Neural progenitor cell (in vitro differentiated cells): ENCODE data around the gene CREBBP. TPM values are rescaled to one million over a fixed set of nuclear protein-coding genes. Genes with fewer than 3 reads are reported as not detected.

Experiments used
- DNase-seq: peaks from one replicate; pipeline ENCODE4 v3.0.0-alpha.2; 2016; ENCODE audit warnings: low spot score
- H2AFZ ChIP-seq: fragments of 200-600 bp; sonication (generic); replicated peaks from 2 replicates; pipeline ENCODE4 v1.6.1; 2016; ENCODE audit warnings: antibody characterized with exemption
- H3F3A ChIP-seq: fragments of 200-600 bp; sonication (generic); 2 replicates; pipeline ENCODE4 v1.6.1; 2016; ENCODE audit warnings: antibody characterized with exemption, low read depth
- H3K27ac ChIP-seq: fragments of 200-600 bp; sonication (generic); 2 replicates; pipeline ENCODE4 v1.5.1; 2016; ENCODE audit warnings: mild to moderate bottlenecking
- H3K27me3 ChIP-seq: fragments of 200-600 bp; sonication (generic); 2 replicates; pipeline ENCODE4 v1.6.1; 2016; ENCODE audit warnings: mild to moderate bottlenecking, moderate library complexity
- H3K36me3 ChIP-seq: fragments of 200-600 bp; sonication (generic); 2 replicates; pipeline ENCODE4 v1.5.1; 2016
- H3K4me1 ChIP-seq: fragments of 200-600 bp; sonication (generic); 2 replicates; pipeline ENCODE4 v1.6.1; 2016; ENCODE audit warnings: mixed run types
- H3K4me2 ChIP-seq: fragments of 200-600 bp; sonication (generic); 2 replicates; pipeline ENCODE4 v1.6.1; 2016
- H3K4me3 ChIP-seq: fragments of 200-600 bp; sonication (generic); 2 replicates; pipeline ENCODE4 v1.5.1; 2016
- H3K79me2 ChIP-seq: fragments of 200-600 bp; sonication (generic); 2 replicates; pipeline ENCODE4 v1.6.1; 2016; ENCODE audit warnings: low read depth
- H3K9ac ChIP-seq: fragments of 200-600 bp; sonication (generic); 2 replicates; pipeline ENCODE4 v1.6.1; 2016
- H3K9me3 ChIP-seq: fragments of 200-600 bp; sonication (generic); 2 replicates; pipeline ENCODE4 v1.5.1; 2016; ENCODE audit warnings: low read depth
- H4K20me1 ChIP-seq: fragments of 200-600 bp; sonication (generic); 2 replicates; pipeline ENCODE4 v1.6.1; 2016; ENCODE audit warnings: low read depth
- H3K27ac Mint-ChIP-seq: 3 replicates; pipeline ENCODE4 v1.8.0; 2021; ENCODE audit warnings: mixed read lengths
- H3K27me3 Mint-ChIP-seq: 2 replicates; pipeline ENCODE4 v1.8.0; 2022; ENCODE audit warnings: low read depth, mild to moderate bottlenecking, inconsistent platforms, moderate library complexity, mixed read lengths; ENCODE audit not compliant: insufficient read depth
- H3K36me3 Mint-ChIP-seq: 3 replicates; pipeline ENCODE4 v1.8.0; 2021; ENCODE audit warnings: mixed read lengths
- H3K4me1 Mint-ChIP-seq: 3 replicates; pipeline ENCODE4 v1.8.0; 2021; ENCODE audit warnings: mixed read lengths
- H3K4me3 Mint-ChIP-seq: 3 replicates; pipeline ENCODE4 v1.8.0; 2021; ENCODE audit warnings: mild to moderate bottlenecking, moderate library complexity, mixed read lengths
- H3K9me3 Mint-ChIP-seq: 3 replicates; pipeline ENCODE4 v1.8.0; 2020; ENCODE audit warnings: mixed read lengths
- EZH2 ChIP-seq: fragments of 200-600 bp; sonication (generic); IDR thresholded peaks from 2 replicates; pipeline ENCODE4 v1.6.1; 2017; ENCODE audit warnings: antibody characterized with exemption, mild to moderate bottlenecking, moderate library complexity
- EZH2phosphoT487 ChIP-seq: fragments of 200-600 bp; sonication (generic); IDR thresholded peaks from 2 replicates; pipeline ENCODE4 v1.6.1; 2017; ENCODE audit warnings: antibody characterized with exemption
- total RNA-seq: library from RNA; depleted of rRNA; stranded (reverse); fragments of >200 nt; gene quantifications from 2 replicates; pipeline ENCODE4 v1.2.3, GENCODE V29; 2015; ENCODE audit warnings: low replicate concordance
- TF ChIP-seq, protein P1 (sequence below): fragments of 200-600 bp; sonication (generic); IDR thresholded peaks from 2 replicates; pipeline ENCODE4 v1.5.1; 2017; ENCODE audit warnings: antibody characterized with exemption, mild to moderate bottlenecking

The CREBBP gene
- total RNA-seq, 1 donor from 2014 or later, result 60.6 TPM

DNA sequence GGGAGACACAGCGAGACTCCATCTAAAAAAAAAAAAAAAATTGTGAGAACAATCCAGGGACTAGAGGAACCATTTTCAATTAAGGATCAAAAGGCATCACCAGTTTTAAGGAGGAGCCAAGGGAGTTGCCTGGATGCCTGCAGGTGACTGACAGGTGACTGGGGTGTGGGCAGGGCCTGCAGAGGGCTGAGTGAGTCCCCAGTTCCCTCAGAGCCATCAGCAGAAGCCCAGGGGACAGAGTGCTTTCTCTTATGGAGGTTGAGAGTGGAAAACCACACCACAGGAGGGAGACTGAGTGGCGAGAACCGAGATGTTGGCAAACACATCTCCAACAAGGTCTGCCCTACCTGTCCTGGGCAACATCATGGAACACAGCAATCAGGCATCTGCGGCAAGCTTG lies 27.1 kb upstream of the CREBBP start:
- Mint-ChIP-seq H3K27me3 (peaks cover 9% of the 10 kb centered on the region), H3K9me3 (no peaks in the 10 kb centered on the region), H3K27ac (no peak overlapping the region), H3K36me3 (no peaks in the 10 kb centered on the region), H3K4me3 (no peak overlapping the region), H3K4me1 (peaks cover 5% of the 10 kb centered on the region)
- Histone ChIP-seq H3F3A (no peaks in the 10 kb centered on the region), H2AFZ (no peak overlapping the region), H3K27ac (no peak overlapping the region), H3K27me3 (no peaks in the 10 kb centered on the region), H4K20me1 (no peaks in the 10 kb centered on the region), H3K4me2 (no peak overlapping the region), H3K9me3 (no peaks in the 10 kb centered on the region), H3K4me1 (peaks cover 2% of the 10 kb centered on the region), H3K4me3 (no peak overlapping the region), H3K79me2 (no peaks in the 10 kb centered on the region), H3K36me3 (no peaks in the 10 kb centered on the region), H3K9ac (no peak overlapping the region)
- TF ChIP-seq EZH2phosphoT487, result no peak
- TF ChIP-seq, protein P1, sequence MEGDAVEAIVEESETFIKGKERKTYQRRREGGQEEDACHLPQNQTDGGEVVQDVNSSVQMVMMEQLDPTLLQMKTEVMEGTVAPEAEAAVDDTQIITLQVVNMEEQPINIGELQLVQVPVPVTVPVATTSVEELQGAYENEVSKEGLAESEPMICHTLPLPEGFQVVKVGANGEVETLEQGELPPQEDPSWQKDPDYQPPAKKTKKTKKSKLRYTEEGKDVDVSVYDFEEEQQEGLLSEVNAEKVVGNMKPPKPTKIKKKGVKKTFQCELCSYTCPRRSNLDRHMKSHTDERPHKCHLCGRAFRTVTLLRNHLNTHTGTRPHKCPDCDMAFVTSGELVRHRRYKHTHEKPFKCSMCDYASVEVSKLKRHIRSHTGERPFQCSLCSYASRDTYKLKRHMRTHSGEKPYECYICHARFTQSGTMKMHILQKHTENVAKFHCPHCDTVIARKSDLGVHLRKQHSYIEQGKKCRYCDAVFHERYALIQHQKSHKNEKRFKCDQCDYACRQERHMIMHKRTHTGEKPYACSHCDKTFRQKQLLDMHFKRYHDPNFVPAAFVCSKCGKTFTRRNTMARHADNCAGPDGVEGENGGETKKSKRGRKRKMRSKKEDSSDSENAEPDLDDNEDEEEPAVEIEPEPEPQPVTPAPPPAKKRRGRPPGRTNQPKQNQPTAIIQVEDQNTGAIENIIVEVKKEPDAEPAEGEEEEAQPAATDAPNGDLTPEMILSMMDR, result no peak
- TF ChIP-seq EZH2, result no peak
- no peak for DNase-seq

DNA sequence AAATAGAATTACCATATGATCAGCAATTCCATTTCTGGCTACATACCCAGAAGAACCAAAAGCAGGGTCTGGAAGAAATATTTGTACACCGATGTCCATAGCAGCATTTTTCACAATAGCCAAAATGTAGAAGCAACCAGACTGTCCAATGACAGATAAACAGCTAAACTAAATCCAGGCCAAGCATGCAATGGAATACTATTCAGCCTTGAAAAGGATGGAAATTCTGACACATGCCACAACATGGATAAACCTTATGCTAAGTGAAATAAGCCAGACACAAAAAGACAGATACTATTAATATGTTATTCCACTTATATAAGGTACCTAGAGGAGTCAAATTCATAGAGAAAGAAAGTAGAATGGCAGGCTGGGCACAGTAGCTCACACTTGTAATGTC lies 25.9 kb upstream of the CREBBP start:
- H3F3A ChIP-seq, result no peaks in the 10 kb centered on the region
- TF ChIP-seq EZH2phosphoT487 (no peak), EZH2 (no peak)
- TF ChIP-seq, protein P1, result no peak

DNA sequence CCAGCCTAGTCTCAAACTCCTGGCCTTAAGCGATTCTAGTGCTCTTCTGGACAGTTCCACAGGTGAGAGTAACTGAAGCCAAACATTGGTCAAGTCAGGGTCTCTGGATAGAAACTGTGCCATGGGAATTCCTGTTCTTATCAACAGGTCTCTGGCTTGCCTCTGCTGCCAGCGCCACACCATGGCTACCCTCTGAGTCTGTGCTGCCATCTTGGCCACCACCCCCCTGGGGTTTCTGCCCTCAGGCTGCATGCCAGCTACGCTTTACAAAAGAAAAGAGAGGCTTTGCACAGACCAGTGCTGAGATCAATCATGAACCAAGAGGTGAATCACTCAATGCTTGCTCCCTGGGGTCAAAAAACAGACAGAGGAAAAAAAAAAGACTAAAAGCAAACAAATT lies 24.4 kb upstream of the CREBBP start:
- no peak overlapping the region for H3K4me2 ChIP-seq
- H3K36me3 ChIP-seq, result no peaks in the 10 kb centered on the region
- Mint-ChIP-seq H3K27ac (no peak overlapping the region), H3K36me3 (no peaks in the 10 kb centered on the region), H3K4me1 (peaks cover under 1% of the 10 kb centered on the region), H3K27me3 (peaks cover 7% of the 10 kb centered on the region), H3K4me3 (no peak overlapping the region), H3K9me3 (no peaks in the 10 kb centered on the region)
- H3K9ac ChIP-seq, result no peak overlapping the region
- no peak for TF ChIP-seq EZH2
- no peak for TF ChIP-seq EZH2phosphoT487
- TF ChIP-seq, protein P1, result no peak
- H3K79me2 ChIP-seq, result no peaks in the 10 kb centered on the region
- no peak overlapping the region for H3K4me3 ChIP-seq
- no peaks in the 10 kb centered on the region for H3K9me3 ChIP-seq
- no peaks in the 10 kb centered on the region for H3F3A ChIP-seq
- DNase-seq, result no peak
- no peaks in the 10 kb centered on the region for H3K27me3 ChIP-seq
- no peaks in the 10 kb centered on the region for H3K4me1 ChIP-seq
- no peak overlapping the region for H2AFZ ChIP-seq
- no peaks in the 10 kb centered on the region for H4K20me1 ChIP-seq
- H3K27ac ChIP-seq, result no peak overlapping the region

More for the DNA sequence above, 25.9 kb upstream of the CREBBP start:
- no peak overlapping the region for H3K27ac Mint-ChIP-seq
- H3K9me3 ChIP-seq, result no peaks in the 10 kb centered on the region
- no peaks in the 10 kb centered on the region for H3K79me2 ChIP-seq
- no peak overlapping the region for H3K9ac ChIP-seq
- DNase-seq, result no peak
- no peaks in the 10 kb centered on the region for H4K20me1 ChIP-seq
- no peak overlapping the region for H2AFZ ChIP-seq
- no peaks in the 10 kb centered on the region for H3K36me3 Mint-ChIP-seq
- no peaks in the 10 kb centered on the region for H3K36me3 ChIP-seq
- H3K4me1 ChIP-seq, result peaks cover 2% of the 10 kb centered on the region
- H3K4me1 Mint-ChIP-seq, result peaks cover 5% of the 10 kb centered on the region
- H3K4me3 ChIP-seq, result no peak overlapping the region
- H3K4me2 ChIP-seq, result no peak overlapping the region
- H3K4me3 Mint-ChIP-seq, result no peak overlapping the region
- no peak overlapping the region for H3K27ac ChIP-seq
- peaks cover 9% of the 10 kb centered on the region for H3K27me3 Mint-ChIP-seq
- H3K27me3 ChIP-seq, result no peaks in the 10 kb centered on the region
- no peaks in the 10 kb centered on the region for H3K9me3 Mint-ChIP-seq
